DOHH2 (cell line): Measurements from ENCODE around the gene DYNLT5.

Experiments used
- EZH2phosphoT487 ChIP-seq: fragments of 200-600 bp; sonication (generic); IDR thresholded peaks from 2 replicates; pipeline ENCODE4 v1.6.1; 2017; ENCODE audit warnings: borderline replicate concordance, mild to moderate bottlenecking, antibody characterized with exemption, low read length, moderate library complexity, mixed read lengths
- TF ChIP-seq, protein P1 (sequence below): fragments of 200-600 bp; sonication (generic); IDR thresholded peaks from one replicate; pipeline ENCODE4 v1.5.1; 2014; ENCODE audit warnings: antibody characterized with exemption, mild to moderate bottlenecking, low read depth, low read length; ENCODE audit not compliant: poor library complexity, severe bottlenecking

DNA sequence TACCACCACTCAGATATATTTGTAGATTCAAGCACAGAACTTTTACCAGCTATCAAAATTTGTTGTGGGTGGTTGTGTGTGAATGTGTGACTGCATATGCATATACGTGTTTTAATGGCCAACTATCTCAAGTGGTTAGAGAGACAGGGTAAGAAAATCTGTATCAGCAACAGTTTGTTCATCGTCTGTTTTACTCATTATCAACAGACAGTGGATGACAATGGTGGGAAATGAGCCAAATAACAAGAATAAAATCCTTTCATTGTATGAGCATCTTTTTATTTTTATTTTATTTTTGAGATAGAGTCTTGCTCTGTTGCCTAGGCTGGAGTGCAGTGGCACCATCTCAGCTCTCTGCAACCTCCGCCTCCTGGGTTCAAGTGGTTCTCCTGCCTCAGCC is 22.7 kb upstream of the DYNLT5 start:
- TF ChIP-seq, protein P1, sequence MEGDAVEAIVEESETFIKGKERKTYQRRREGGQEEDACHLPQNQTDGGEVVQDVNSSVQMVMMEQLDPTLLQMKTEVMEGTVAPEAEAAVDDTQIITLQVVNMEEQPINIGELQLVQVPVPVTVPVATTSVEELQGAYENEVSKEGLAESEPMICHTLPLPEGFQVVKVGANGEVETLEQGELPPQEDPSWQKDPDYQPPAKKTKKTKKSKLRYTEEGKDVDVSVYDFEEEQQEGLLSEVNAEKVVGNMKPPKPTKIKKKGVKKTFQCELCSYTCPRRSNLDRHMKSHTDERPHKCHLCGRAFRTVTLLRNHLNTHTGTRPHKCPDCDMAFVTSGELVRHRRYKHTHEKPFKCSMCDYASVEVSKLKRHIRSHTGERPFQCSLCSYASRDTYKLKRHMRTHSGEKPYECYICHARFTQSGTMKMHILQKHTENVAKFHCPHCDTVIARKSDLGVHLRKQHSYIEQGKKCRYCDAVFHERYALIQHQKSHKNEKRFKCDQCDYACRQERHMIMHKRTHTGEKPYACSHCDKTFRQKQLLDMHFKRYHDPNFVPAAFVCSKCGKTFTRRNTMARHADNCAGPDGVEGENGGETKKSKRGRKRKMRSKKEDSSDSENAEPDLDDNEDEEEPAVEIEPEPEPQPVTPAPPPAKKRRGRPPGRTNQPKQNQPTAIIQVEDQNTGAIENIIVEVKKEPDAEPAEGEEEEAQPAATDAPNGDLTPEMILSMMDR = no peak
- TF ChIP-seq EZH2phosphoT487 = no peak
